ENCODE results near the gene PNLIPRP1. TPM values are rescaled to one million over a fixed set of nuclear protein-coding genes. Genes with fewer than 3 reads are reported as not detected.

The PNLIPRP1 gene
- total and polyA plus RNA-seq, 3 donors from 2014 or later, result 0.33 TPM; not detected in 2

DNA sequence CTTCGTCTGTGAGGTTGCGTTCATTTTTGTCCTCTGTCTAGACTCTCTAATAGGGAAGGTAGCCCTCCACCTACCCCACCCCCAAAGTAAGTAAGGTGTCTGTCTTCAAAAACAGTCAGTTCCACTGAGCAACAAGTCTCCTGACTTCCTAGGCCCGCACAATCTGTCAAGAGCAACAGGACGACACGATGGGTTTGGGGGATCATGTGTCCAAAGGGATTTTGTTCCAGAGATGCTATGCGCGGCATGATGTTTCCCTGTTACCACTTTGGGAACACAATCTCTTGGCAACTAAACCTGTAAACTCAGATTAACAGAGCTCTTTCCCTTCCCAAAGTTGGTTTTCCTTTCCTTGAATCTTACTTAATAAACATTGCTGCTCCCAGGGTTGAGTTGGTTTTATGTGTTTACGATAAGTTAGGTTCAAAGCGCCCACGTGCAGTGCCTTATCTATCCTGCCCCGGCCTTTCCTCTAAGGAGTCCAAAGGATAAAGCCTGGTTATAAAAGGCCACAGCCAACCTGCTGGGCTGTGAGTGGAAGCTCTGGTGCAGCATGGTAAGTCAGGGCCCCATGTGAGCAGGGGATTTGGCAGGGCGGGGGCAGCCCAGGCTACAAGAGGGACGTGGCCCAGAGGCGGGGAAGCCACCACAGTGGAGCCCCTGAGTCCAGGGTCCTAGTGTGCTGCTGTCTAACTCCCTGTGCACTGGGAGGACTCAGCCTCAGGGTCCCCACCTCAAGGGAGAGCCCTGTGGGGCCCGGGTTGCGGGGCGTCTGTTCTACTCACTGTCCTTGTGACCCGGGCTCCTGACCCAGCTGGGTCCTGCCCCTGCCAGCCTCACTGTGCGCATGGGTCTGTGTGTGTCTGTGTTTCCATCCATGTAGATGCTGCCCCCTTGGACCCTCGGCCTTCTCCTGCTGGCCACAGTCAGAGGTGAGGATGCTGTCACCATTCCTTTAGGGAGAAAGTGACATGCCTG is 30.0 kb downstream of the PNLIPRP1 start, which contains the start of gene PNLIPRP2:
PNLIPRP2 (plus strand) TSS at position 531 of the 978 bp plus-strand sequence.
- H3K4me3 ChIP-seq, result no peak within 1 kb of the TSS
- TF ChIP-seq POLR2A (IDR thresholded peaks at IDR 0.05) (no peak), CTCF (IDR thresholded peaks at IDR 0.05) (no peak)
- no peaks in the 10 kb centered on the region for H3K36me3 ChIP-seq (ENCODE audit: low read depth, missing control alignments)
- no peak within 1 kb of the TSS for H3K27ac ChIP-seq
- intact Hi-C loops (cut with DNase I; ENCODE audit: low total_unique reads), result no loop called here
- H3K9me3 ChIP-seq, result no peaks in the 10 kb centered on the region
- 79 to 88% methylated on average over 17 to 20 of the region's 20 CpGs for WGBS, 2 donors
- H3K27me3 ChIP-seq, result no peaks in the 10 kb centered on the region
- no peak for DNase-seq
- H3K4me1 ChIP-seq, result no peaks in the 10 kb centered on the region

DNA sequence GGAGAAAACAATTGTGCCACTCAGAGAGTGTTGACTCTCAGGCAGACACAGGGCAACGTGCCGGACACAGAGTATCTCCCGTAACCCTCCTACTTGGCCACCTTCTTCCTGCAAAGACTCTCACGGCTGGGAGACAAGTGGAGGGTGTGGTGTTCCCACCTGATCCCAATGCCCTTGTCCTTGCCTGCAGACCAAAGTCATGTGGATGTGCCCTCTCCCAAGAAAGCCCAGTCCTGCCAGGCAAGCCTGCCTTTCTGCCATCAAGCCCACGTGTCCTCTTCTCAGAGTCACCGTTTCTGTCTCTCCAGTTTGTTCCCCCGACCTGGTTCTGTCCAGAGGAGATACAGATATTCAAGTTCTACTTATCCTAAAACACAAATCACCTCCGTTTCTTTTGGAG is 30.7 kb downstream of the PNLIPRP1 start:
- TF ChIP-seq POLR2A (IDR thresholded peaks at IDR 0.05) (no peak), CTCF (IDR thresholded peaks at IDR 0.05) (no peak)
- H3K36me3 ChIP-seq (ENCODE audit: low read depth, missing control alignments), result no peaks in the 10 kb centered on the region
- H3K4me3 ChIP-seq, result no peak overlapping the region
- H3K9me3 ChIP-seq, result no peaks in the 10 kb centered on the region
- no peaks in the 10 kb centered on the region for H3K27me3 ChIP-seq
- intact Hi-C loops (cut with DNase I; ENCODE audit: low total_unique reads), result no loop called here
- no peak overlapping the region for H3K27ac ChIP-seq
- DNase-seq, result no peak
- WGBS, 2 donors, result 88 to 93% methylated on average over 7 to 8 of the region's 8 CpGs
- no peaks in the 10 kb centered on the region for H3K4me1 ChIP-seq

- no peaks in the 10 kb centered on the region for H3K9me3 ChIP-seq
- H3K36me3 ChIP-seq (ENCODE audit: low read depth, missing control alignments), result no peaks in the 10 kb centered on the region
- DNase-seq, result no peak
- intact Hi-C loops (cut with DNase I; ENCODE audit: low total_unique reads), result no loop called here
- H3K4me3 ChIP-seq, result no peak overlapping the region
- H3K27ac ChIP-seq, result no peak overlapping the region
- H3K27me3 ChIP-seq, result no peaks in the 10 kb centered on the region
- no peak for TF ChIP-seq CTCF (IDR thresholded peaks at IDR 0.05)
- no peaks in the 10 kb centered on the region for H3K4me1 ChIP-seq
- 89 to 91% methylated on average over 11 of the region's 11 CpGs for WGBS, 2 donors
Observed at GRCh38 chr10:116621934-116622655, 31.3 kb downstream of the PNLIPRP1 start.

GRCh38 chr10:116625845-116626244 is 35.1 kb downstream of the PNLIPRP1 start:
- no peaks in the 10 kb centered on the region for H3K4me1 ChIP-seq
- no peaks in the 10 kb centered on the region for H3K9me3 ChIP-seq
- no peak overlapping the region for H3K27ac ChIP-seq
- WGBS, 2 donors, result 90 to 94% methylated on average over 7 of the region's 7 CpGs
- TF ChIP-seq CTCF (IDR thresholded peaks at IDR 0.05) (no peak), POLR2A (IDR thresholded peaks at IDR 0.05) (no peak)
- intact Hi-C loops (cut with DNase I; ENCODE audit: low total_unique reads), result no loop called here
- no peaks in the 10 kb centered on the region for H3K36me3 ChIP-seq (ENCODE audit: low read depth, missing control alignments)
- DNase-seq, result no peak
- H3K27me3 ChIP-seq, result no peaks in the 10 kb centered on the region
- H3K4me3 ChIP-seq, result no peak overlapping the region
